Measurements from ENCODE around the gene FAM53B.

- TF ChIP-seq CTCF (conservative IDR thresholded peaks at IDR 0.05; ENCODE audit: low read length) (no peak), EZH2phosphoT487 (IDR thresholded peaks at IDR 0.05; ENCODE audit: borderline replicate concordance, low read depth, low read length) (no peak)
Observed at GRCh38 chr10:124570646-124571045, 173.5 kb downstream of the FAM53B start.
